Glutamatergic neuron (in vitro differentiated cells): ENCODE results near the gene TAGAP. TPM values are rescaled to one million over a fixed set of nuclear protein-coding genes. Genes with fewer than 3 reads are reported as not detected.
"Not testable (repeated sequence)": the region's sequence is repeated elsewhere in the genome, so short reads cannot be mapped to it uniquely, and the experiment has no call there.

Experiments
- DNase-seq: peaks from one replicate; pipeline ENCODE4 v3.0.0; 2022
- H3K27ac Mint-ChIP-seq: one replicate; pipeline ENCODE4 v1.8.0; 2020; ENCODE audit warnings: mild to moderate bottlenecking, mixed read lengths, inconsistent platforms; ENCODE audit not compliant: unreplicated experiment
- H3K27me3 Mint-ChIP-seq: one replicate; pipeline ENCODE4 v1.8.0; 2020; ENCODE audit warnings: mild to moderate bottlenecking, moderate library complexity, mixed read lengths, inconsistent platforms; ENCODE audit not compliant: unreplicated experiment
- H3K36me3 Mint-ChIP-seq: one replicate; pipeline ENCODE4 v1.8.0; 2020; ENCODE audit warnings: mild to moderate bottlenecking, mixed read lengths, inconsistent platforms; ENCODE audit not compliant: unreplicated experiment
- H3K4me1 Mint-ChIP-seq: one replicate; pipeline ENCODE4 v1.8.0; 2020; ENCODE audit warnings: mild to moderate bottlenecking, low read depth, mixed read lengths, inconsistent platforms; ENCODE audit not compliant: unreplicated experiment
- H3K4me3 Mint-ChIP-seq: one replicate; pipeline ENCODE4 v1.8.0; 2020; ENCODE audit warnings: mild to moderate bottlenecking, mixed read lengths, inconsistent platforms; ENCODE audit not compliant: unreplicated experiment
- H3K9me3 Mint-ChIP-seq: one replicate; pipeline ENCODE4 v1.8.0; 2020; ENCODE audit warnings: mild to moderate bottlenecking, moderate library complexity, mixed read lengths, inconsistent platforms; ENCODE audit not compliant: unreplicated experiment
- CTCF ChIP-seq: fragments of 200-600 bp; sonication (generic); IDR thresholded peaks from one replicate; pipeline ENCODE4 v1.5.0; 2021; ENCODE audit not compliant: partially characterized antibody, unreplicated experiment
- total RNA-seq: library from RNA; stranded (reverse); fragmentation: NEBNext Ultra II Directional; extraction: Animal tissue kit (Norgen Biotek cat#: 25700); gene quantifications from one replicate; pipeline ENCODE4 v1.2.1, GENCODE V29; 2021; ENCODE audit not compliant: unreplicated experiment

The TAGAP gene
- total RNA-seq, 1 donor from 2014 or later: not detected

GRCh38 chr6:158996856-158997255 lies 47.9 kb downstream of the TAGAP start:
- H3K9me3 Mint-ChIP-seq: peaks cover 4% of the 10 kb centered on the region
- H3K27ac Mint-ChIP-seq: no peak overlapping the region
- no peak for DNase-seq
- no peak overlapping the region for H3K4me3 Mint-ChIP-seq
- no peak for TF ChIP-seq CTCF
- peaks cover 9% of the 10 kb centered on the region for H3K36me3 Mint-ChIP-seq
- H3K27me3 Mint-ChIP-seq: peaks cover 3% of the 10 kb centered on the region
- peaks cover 7% of the 10 kb centered on the region for H3K4me1 Mint-ChIP-seq

GRCh38 chr6:158993639-158994038 lies 51.2 kb downstream of the TAGAP start:
- peaks cover 15% of the 10 kb centered on the region for H3K9me3 Mint-ChIP-seq
- no peaks in the 10 kb centered on the region for H3K4me1 Mint-ChIP-seq
- TF ChIP-seq CTCF: no peak
- H3K4me3 Mint-ChIP-seq: no peak overlapping the region
- peaks cover 17% of the 10 kb centered on the region for H3K36me3 Mint-ChIP-seq
- no peak overlapping the region for H3K27ac Mint-ChIP-seq
- no peak for DNase-seq
- peaks cover 3% of the 10 kb centered on the region for H3K27me3 Mint-ChIP-seq

- no peak for DNase-seq
These were observed 53.6 kb downstream of the TAGAP start for GRCh38 chr6:158991017-158991723.

GRCh38 chr6:158989711-158990110 lies 55.1 kb downstream of the TAGAP start:
- Mint-ChIP-seq H3K36me3 (peaks cover 30% of the 10 kb centered on the region), H3K9me3 (peaks cover 15% of the 10 kb centered on the region)
- H3K27ac Mint-ChIP-seq, H3K4me3 Mint-ChIP-seq, DNase-seq, H3K27me3 Mint-ChIP-seq, H3K4me1 Mint-ChIP-seq: not testable (repeated sequence)

More at GRCh38 chr6:158991017-158991723, 53.6 kb downstream of the TAGAP start:
- Mint-ChIP-seq H3K36me3 (peaks cover 30% of the 10 kb centered on the region), H3K27me3 (peaks cover 3% of the 10 kb centered on the region), H3K27ac (no peak overlapping the region), H3K4me1 (no peaks in the 10 kb centered on the region), H3K4me3 (no peak overlapping the region), H3K9me3 (peaks cover 15% of the 10 kb centered on the region)
- no peak for TF ChIP-seq CTCF

- Mint-ChIP-seq H3K4me3 (no peak overlapping the region), H3K9me3 (peaks cover 14% of the 10 kb centered on the region), H3K36me3 (peaks cover 26% of the 10 kb centered on the region), H3K4me1 (no peaks in the 10 kb centered on the region), H3K27me3 (peaks cover 3% of the 10 kb centered on the region), H3K27ac (no peak overlapping the region)
- TF ChIP-seq CTCF: no peak
- no peak for DNase-seq
These were observed 56.3 kb downstream of the TAGAP start for GRCh38 chr6:158988477-158988876.
